ENCODE measurements around the gene PRKRA. TPM values are rescaled to one million over a fixed set of nuclear protein-coding genes. Genes with fewer than 3 reads are reported as not detected.

PRKRA gene
- total and polyA plus RNA-seq, 9 of the 15 experiments (the other 6 are each of a cell fraction or from before 2014, with no cell fraction given), result 14.1 to 78.1 (median 52.3) TPM

GRCh38 chr2:178415979-178416378 is 35.0 kb downstream of the PRKRA start:
- H3K9me1 ChIP-seq (ENCODE audit: control insufficient read depth, insufficient read depth, low read length), result no peaks in the 10 kb centered on the region
- no peak for ATAC-seq
- H4K20me1 ChIP-seq (replicated peaks; ENCODE audit: control insufficient read depth, insufficient read depth, low read length), result no peaks in the 10 kb centered on the region
- H2AFZ ChIP-seq (ENCODE audit: low read depth, low read length), result no peak overlapping the region
- no peak for FAIRE-seq
- no peaks in the 10 kb centered on the region for H3K9me3 ChIP-seq (replicated peaks; ENCODE audit: control insufficient read depth, insufficient read depth, low read depth, low read length)
- H3K36me3 ChIP-seq (ENCODE audit: control insufficient read depth, insufficient read depth, low read length), result no peaks in the 10 kb centered on the region
- H3K4me1 ChIP-seq (replicated peaks in 1 of 2; ENCODE audit: control insufficient read depth in 2 of 2, insufficient read depth in 2 of 2, low read length in 2 of 2), result peaks cover 8 to 11% of the 10 kb centered on the region in 2 experiments; a peak in 4 of 5 replicates
- intact Hi-C loops (cut with micrococcal nuclease), result loop anchor here (2.0 to 5.0 kb wide), 3 partner anchors 35 to 434 kb away; partner anchors contain the start of genes FKBP7, PJVK and PRKRA
- DNase-seq (ENCODE audit: extremely low read depth in 1 of 4, low spot score in 3 of 4), result no peak
- ChIA-PET POLR2A (interaction anchor here (1.2 to 3.3 kb wide), 4 partner anchors 10 to 304 kb away, joined by 3 to 21 read pairs (median 7); partner anchors contain the start of gene RBM45), CTCF (ENCODE audit: low intra/inter-chr PET ratio) (no interaction called here)
- no peaks in the 10 kb centered on the region for H3K79me2 ChIP-seq (ENCODE audit: control insufficient read depth, insufficient read depth, low read length)
- BruUV-seq (replicated peaks), result no TSS peak
- TF ChIP-seq BCOR (IDR thresholded peaks at IDR 0.05), result peak; percentile 75
- TF ChIP-seq HMG20A (CRISPR knock-in tag; conservative IDR thresholded peaks at IDR 0.05), result no peak
- no peak for TF ChIP-seq PHTF2 (CRISPR knock-in tag; IDR thresholded peaks at IDR 0.05)
- TF ChIP-seq HNRNPH1 (optimal IDR thresholded peaks at IDR 0.05; ENCODE audit: low read depth, low read length), result no peak
- TF ChIP-seq RBM25 (IDR thresholded peaks at IDR 0.05; ENCODE audit: low read depth, low read length, severe bottlenecking), result peak; percentile 90
- 0 out of 4 replicates have a peak, but pooled peaks of 1 of the 2 experiments have one; percentile 47 for TF ChIP-seq KDM1A (IDR thresholded peaks at IDR 0.05)
- H3K9ac ChIP-seq (ENCODE audit: insufficient read depth in 1 of 2, low read depth in 2 of 2, low read length in 2 of 2), result no peak overlapping the region
- no peak overlapping the region for H3K4me2 ChIP-seq (ENCODE audit: insufficient read depth, low read length)
- H3K4me3 ChIP-seq, result no peak overlapping the region
- H3K27me3 ChIP-seq (ENCODE audit: control insufficient read depth in 2 of 2, insufficient read depth in 2 of 2, low read length in 2 of 2), result no peaks in the 10 kb centered on the region
- in situ Hi-C loops (cut with MboI), result loop anchor here (5.0 kb wide), 1 partner anchor 304 kb away; the partner anchor contains the start of gene RBM45
- no peak overlapping the region for H3K27ac ChIP-seq (ENCODE audit: extremely low read depth, low read depth, low read length)

All from K562 (cell line).